PC-9 (cell line): ENCODE data around the gene MYL2. TPM values are rescaled to one million over a fixed set of nuclear protein-coding genes. Genes with fewer than 3 reads are reported as not detected.

ENCODE experiments used
- BruUV-seq: library from RNA; stranded (reverse); fragments of 400-500 nt; replicated peaks from 2 replicates; lab custom pipeline; 2021; lab: Mats Ljungman, UMichigan
- CTCF ChIA-PET: fragments of 300-600 bp; sonication (Branson Sonifier 250); formaldehyde crosslinking; loops from one replicate; lab custom pipeline; 2022; ENCODE audit warnings: antibody characterized with exemption; lab: Charles Lee
- POLR2A ChIA-PET: fragments of 300-600 bp; sonication (Branson Sonifier 250); formaldehyde crosslinking; loops from one replicate; lab custom pipeline; 2022; ENCODE audit warnings: antibody characterized with exemption; ENCODE audit not compliant: unreplicated experiment; lab: Charles Lee
- DNase-seq, 2 experiments: peaks; one replicate each; pipeline versions ENCODE4 v3.0.0 to v3.0.0-alpha.2; 2015 to 2022; ENCODE audit warnings: mixed read lengths in 1 of 2
- H2AFZ ChIP-seq: fragments of 200-600 bp; sonication (generic); 2 replicates; pipeline ENCODE4 v1.8.1; 2017; ENCODE audit warnings: antibody characterized with exemption
- H3F3A ChIP-seq: fragments of 200-600 bp; sonication (generic); 2 replicates; pipeline ENCODE4 v1.8.1; 2017; ENCODE audit warnings: antibody characterized with exemption, mild to moderate bottlenecking, low read depth; ENCODE audit not compliant: insufficient read depth
- H3K27ac ChIP-seq: fragments of 200-600 bp; sonication (generic); 2 replicates; pipeline ENCODE4 v1.6.1; 2016; ENCODE audit warnings: mixed run types
- H3K27me3 ChIP-seq: fragments of 200-600 bp; sonication (generic); 2 replicates; pipeline ENCODE4 v1.6.1; 2016; ENCODE audit warnings: low read depth, mixed run types; ENCODE audit not compliant: insufficient read depth
- H3K36me3 ChIP-seq: fragments of 200-600 bp; sonication (generic); 2 replicates; pipeline ENCODE4 v1.6.1; 2016; ENCODE audit warnings: low read depth, mixed run types
- H3K4me1 ChIP-seq: fragments of 200-600 bp; sonication (generic); replicated peaks from 2 replicates; pipeline ENCODE4 v1.6.1; 2016; ENCODE audit warnings: mixed run types; ENCODE audit not compliant: insufficient read depth
- H3K4me2 ChIP-seq: fragments of 200-600 bp; sonication (generic); 2 replicates; pipeline ENCODE4 v1.6.1; 2017; ENCODE audit warnings: mixed run types
- H3K4me3 ChIP-seq: fragments of 200-600 bp; sonication (generic); 2 replicates; pipeline ENCODE4 v1.6.1; 2016; ENCODE audit warnings: mixed run types
- H3K79me2 ChIP-seq: fragments of 200-600 bp; sonication (generic); 2 replicates; pipeline ENCODE4 v1.6.1; 2017; ENCODE audit warnings: low read depth, mixed run types
- H3K9me2 ChIP-seq: fragments of 200-600 bp; sonication (generic); 2 replicates; pipeline ENCODE4 v1.8.1; 2017; ENCODE audit warnings: mild to moderate bottlenecking; ENCODE audit not compliant: insufficient read depth
- H3K9me3 ChIP-seq: fragments of 200-600 bp; sonication (generic); 2 replicates; pipeline ENCODE4 v1.8.1; 2016; ENCODE audit warnings: low read depth; ENCODE audit not compliant: insufficient read depth
- H4K20me1 ChIP-seq: fragments of 200-600 bp; sonication (generic); 2 replicates; pipeline ENCODE4 v1.8.1; 2017; ENCODE audit not compliant: insufficient read depth
- CTCF ChIP-seq: fragments of 200-600 bp; sonication (generic); conservative IDR thresholded peaks from 2 replicates; pipeline ENCODE4 v1.6.1; 2017; ENCODE audit warnings: mixed run types, antibody characterized with exemption, mild to moderate bottlenecking, moderate library complexity
- EZH2 ChIP-seq: fragments of 200-600 bp; sonication (generic); IDR thresholded peaks from 2 replicates; pipeline ENCODE4 v1.8.0; 2017; ENCODE audit warnings: antibody characterized with exemption, low read depth
- intact Hi-C: fragments of 100-400 bp; cut with micrococcal nuclease; formaldehyde crosslinking; loops from one replicate; pipeline ENCODE4 v1.10.0; 2022; ENCODE audit not compliant: unreplicated experiment
- total RNA-seq: library from RNA; stranded (reverse); gene quantifications from 2 replicates; pipeline ENCODE4 v1.2.3, GENCODE V29; 2021

Gene MYL2
- total RNA-seq, 1 experiment from 2014 or later, result not detected

- no peaks in the 10 kb centered on the region for H4K20me1 ChIP-seq
- DNase-seq, result no peak
- H3K4me3 ChIP-seq, result no peak overlapping the region
- no peaks in the 10 kb centered on the region for H3K9me2 ChIP-seq
- no peak overlapping the region for H3K27ac ChIP-seq
- no peaks in the 10 kb centered on the region for H3K36me3 ChIP-seq
- H3K9me3 ChIP-seq, result no peaks in the 10 kb centered on the region
- ChIA-PET POLR2A (no interaction called here), CTCF (no interaction called here)
- intact Hi-C loops, result no loop called here
- H2AFZ ChIP-seq, result no peak overlapping the region
- H3K79me2 ChIP-seq, result no peaks in the 10 kb centered on the region
- no peak for TF ChIP-seq CTCF
- no peak for TF ChIP-seq EZH2
- peaks cover 26% of the 10 kb centered on the region for H3F3A ChIP-seq
- H3K27me3 ChIP-seq, result no peaks in the 10 kb centered on the region
- H3K4me1 ChIP-seq, result peaks cover 26% of the 10 kb centered on the region
- no peak overlapping the region for H3K4me2 ChIP-seq
- no TSS peak for BruUV-seq
These were observed 7.0 kb downstream of the MYL2 start for GRCh38 chr12:110913119-110914056.

GRCh38 chr12:110912263-110912662 is 8.1 kb downstream of the MYL2 start:
- no peaks in the 10 kb centered on the region for H3K9me2 ChIP-seq
- H3K4me2 ChIP-seq, result no peak overlapping the region
- ChIA-PET CTCF (interaction anchor here (0.7 kb wide), 1 partner anchor 540 kb away, joined by 3 read pairs; no protein-coding TSS in a partner anchor), POLR2A (no interaction called here)
- H3K4me3 ChIP-seq, result no peak overlapping the region
- H3K27ac ChIP-seq, result no peak overlapping the region
- peaks cover 14% of the 10 kb centered on the region for H3K4me1 ChIP-seq
- DNase-seq, result no peak
- no peaks in the 10 kb centered on the region for H4K20me1 ChIP-seq
- H3K36me3 ChIP-seq, result no peaks in the 10 kb centered on the region
- TF ChIP-seq EZH2 (no peak), CTCF (no peak)
- no peaks in the 10 kb centered on the region for H3K79me2 ChIP-seq
- peaks cover 15% of the 10 kb centered on the region; the same call in 1 of the 2 replicates for H3F3A ChIP-seq
- H2AFZ ChIP-seq, result no peak overlapping the region
- no TSS peak for BruUV-seq
- intact Hi-C loops, result no loop called here
- H3K9me3 ChIP-seq, result no peaks in the 10 kb centered on the region
- no peaks in the 10 kb centered on the region for H3K27me3 ChIP-seq

GRCh38 chr12:110908377-110909152 is 11.8 kb downstream of the MYL2 start:
- Histone ChIP-seq H3K79me2 (no peaks in the 10 kb centered on the region), H3F3A (no peaks in the 10 kb centered on the region), H3K9me3 (no peaks in the 10 kb centered on the region), H3K4me3 (no peak overlapping the region), H3K9me2 (no peaks in the 10 kb centered on the region), H2AFZ (no peak overlapping the region), H3K27ac (no peak overlapping the region), H3K4me1 (no peaks in the 10 kb centered on the region), H3K36me3 (no peaks in the 10 kb centered on the region), H3K27me3 (no peaks in the 10 kb centered on the region), H3K4me2 (no peak overlapping the region), H4K20me1 (no peaks in the 10 kb centered on the region)
- no TSS peak for BruUV-seq
- TF ChIP-seq CTCF (no peak), EZH2 (no peak)
- POLR2A ChIA-PET, result no interaction called here
- intact Hi-C loops, result no loop called here
- CTCF ChIA-PET, result interaction anchor here (0.7 kb wide), 1 partner anchor 8 kb away, joined by 5 read pairs; no protein-coding TSS in a partner anchor
- no peak for DNase-seq
